ENCODE data around the gene TXNDC17.

DNA sequence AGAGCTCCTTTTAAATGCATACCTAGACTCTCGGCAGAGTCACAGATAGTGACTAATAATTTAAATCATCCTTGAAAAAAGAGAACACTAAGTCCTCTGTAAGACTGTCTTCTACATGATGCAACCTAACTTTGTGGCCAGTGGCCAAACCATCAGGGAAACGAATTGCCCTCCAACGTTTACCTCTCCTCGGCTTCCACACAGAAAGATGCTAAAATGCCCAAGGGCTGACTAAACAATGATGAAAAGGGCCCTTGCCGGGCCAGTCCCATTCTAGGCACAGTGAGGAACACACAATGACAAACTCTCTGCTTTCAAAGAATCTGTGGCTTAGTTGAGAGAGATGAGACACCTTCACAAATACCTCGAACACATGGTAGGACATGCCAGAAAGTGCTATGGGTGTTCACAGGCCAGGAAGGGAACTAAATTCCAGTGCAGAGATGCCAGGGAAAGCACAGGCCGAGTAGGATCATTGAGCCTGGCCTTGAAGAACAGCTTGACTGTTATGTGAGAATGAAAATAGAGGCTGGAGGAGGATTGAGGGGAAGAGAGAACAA, 49.2 kb upstream of the TXNDC17 start:
- no peak for TF ChIP-seq TAF1 (IDR thresholded peaks at IDR 0.05; ENCODE audit: low read depth, low read length)
- no peak for TF ChIP-seq POLR2A (IDR thresholded peaks at IDR 0.05; ENCODE audit: low read depth, low read length)
